ENCODE measurements around the gene EEPD1. TPM values are rescaled to one million over a fixed set of nuclear protein-coding genes. Genes with fewer than 3 reads are reported as not detected.

Gene EEPD1
- polyA plus RNA-seq, 1 of the 3 experiments (the other 2 are of a cell fraction), result 5.0 TPM

GRCh38 chr7:36312915-36313334 lies 159.9 kb downstream of the EEPD1 start:
- ChIA-PET POLR2A (no interaction called here), CTCF (interaction anchor here (1.1 to 9.7 kb wide), 4 partner anchors 9 to 603 kb away, joined by 3 to 265 read pairs (median 90); no protein-coding TSS in a partner anchor)
- Histone ChIP-seq H3K4me1 (ENCODE audit: control insufficient read depth in 1 of 2, insufficient read depth in 2 of 2, low read depth in 1 of 2, low read length in 1 of 2) (peaks cover 0 to 10% of the 10 kb centered on the region in 2 experiments; a peak in 1 of 4 replicates), H3F3A (replicated peaks; ENCODE audit: insufficient read depth) (no peaks in the 10 kb centered on the region), H3K79me2 (ENCODE audit: insufficient read depth) (no peaks in the 10 kb centered on the region), H3K36me3 (replicated peaks in 1 of 2; ENCODE audit: control insufficient read depth in 1 of 2, insufficient read depth in 2 of 2, low read length in 1 of 2) (no peaks in the 10 kb centered on the region), H3K27me3 (ENCODE audit: insufficient read depth) (no peaks in the 10 kb centered on the region), H3K9ac (no peak overlapping the region), H4K20me1 (ENCODE audit: insufficient read depth) (no peaks in the 10 kb centered on the region), H3K9me3 (no peaks in the 10 kb centered on the region), H3K27ac (ENCODE audit: low read depth in 2 of 2, low read length in 1 of 2) (no peak overlapping the region), H3K4me3 (ENCODE audit: low read depth in 2 of 2, low read length in 1 of 2) (no peak overlapping the region), H3K4me2 (no peak overlapping the region), H2AFZ (ENCODE audit: low read depth) (no peak overlapping the region), H3K9me2 (no peaks in the 10 kb centered on the region)
- no peak for TF ChIP-seq NFIC (IDR thresholded peaks at IDR 0.05; ENCODE audit: borderline replicate concordance)
- no peak for TF ChIP-seq ELF1 (IDR thresholded peaks at IDR 0.05)
- TF ChIP-seq, protein P1, sequence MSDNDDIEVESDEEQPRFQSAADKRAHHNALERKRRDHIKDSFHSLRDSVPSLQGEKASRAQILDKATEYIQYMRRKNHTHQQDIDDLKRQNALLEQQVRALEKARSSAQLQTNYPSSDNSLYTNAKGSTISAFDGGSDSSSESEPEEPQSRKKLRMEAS (IDR thresholded peaks at IDR 0.05; ENCODE audit: low read depth), result no peak
- no peak for TF ChIP-seq RAD21 (IDR thresholded peaks at IDR 0.05; ENCODE audit: low read length)
- no peak for TF ChIP-seq GATA2 (CRISPR knock-in tag; IDR thresholded peaks at IDR 0.05)
- TF ChIP-seq JUND (IDR thresholded peaks at IDR 0.05), result no peak
- TF ChIP-seq FOXJ3 (CRISPR knock-in tag; IDR thresholded peaks at IDR 0.05), result no peak
- TF ChIP-seq, protein P2, sequence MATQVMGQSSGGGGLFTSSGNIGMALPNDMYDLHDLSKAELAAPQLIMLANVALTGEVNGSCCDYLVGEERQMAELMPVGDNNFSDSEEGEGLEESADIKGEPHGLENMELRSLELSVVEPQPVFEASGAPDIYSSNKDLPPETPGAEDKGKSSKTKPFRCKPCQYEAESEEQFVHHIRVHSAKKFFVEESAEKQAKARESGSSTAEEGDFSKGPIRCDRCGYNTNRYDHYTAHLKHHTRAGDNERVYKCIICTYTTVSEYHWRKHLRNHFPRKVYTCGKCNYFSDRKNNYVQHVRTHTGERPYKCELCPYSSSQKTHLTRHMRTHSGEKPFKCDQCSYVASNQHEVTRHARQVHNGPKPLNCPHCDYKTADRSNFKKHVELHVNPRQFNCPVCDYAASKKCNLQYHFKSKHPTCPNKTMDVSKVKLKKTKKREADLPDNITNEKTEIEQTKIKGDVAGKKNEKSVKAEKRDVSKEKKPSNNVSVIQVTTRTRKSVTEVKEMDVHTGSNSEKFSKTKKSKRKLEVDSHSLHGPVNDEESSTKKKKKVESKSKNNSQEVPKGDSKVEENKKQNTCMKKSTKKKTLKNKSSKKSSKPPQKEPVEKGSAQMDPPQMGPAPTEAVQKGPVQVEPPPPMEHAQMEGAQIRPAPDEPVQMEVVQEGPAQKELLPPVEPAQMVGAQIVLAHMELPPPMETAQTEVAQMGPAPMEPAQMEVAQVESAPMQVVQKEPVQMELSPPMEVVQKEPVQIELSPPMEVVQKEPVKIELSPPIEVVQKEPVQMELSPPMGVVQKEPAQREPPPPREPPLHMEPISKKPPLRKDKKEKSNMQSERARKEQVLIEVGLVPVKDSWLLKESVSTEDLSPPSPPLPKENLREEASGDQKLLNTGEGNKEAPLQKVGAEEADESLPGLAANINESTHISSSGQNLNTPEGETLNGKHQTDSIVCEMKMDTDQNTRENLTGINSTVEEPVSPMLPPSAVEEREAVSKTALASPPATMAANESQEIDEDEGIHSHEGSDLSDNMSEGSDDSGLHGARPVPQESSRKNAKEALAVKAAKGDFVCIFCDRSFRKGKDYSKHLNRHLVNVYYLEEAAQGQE (IDR thresholded peaks at IDR 0.05; ENCODE audit: low read depth, low read length), result no peak
- TF ChIP-seq TEAD4 (IDR thresholded peaks at IDR 0.05; ENCODE audit: borderline replicate concordance, insufficient read depth), result no peak
- TF ChIP-seq GABPA (IDR thresholded peaks at IDR 0.05; ENCODE audit: low read depth), result no peak
- TF ChIP-seq EP300 (IDR thresholded peaks at IDR 0.05; ENCODE audit: borderline replicate concordance in 1 of 2, low read depth in 1 of 2, low read length in 1 of 2), result no peak
- TF ChIP-seq, protein P3, sequence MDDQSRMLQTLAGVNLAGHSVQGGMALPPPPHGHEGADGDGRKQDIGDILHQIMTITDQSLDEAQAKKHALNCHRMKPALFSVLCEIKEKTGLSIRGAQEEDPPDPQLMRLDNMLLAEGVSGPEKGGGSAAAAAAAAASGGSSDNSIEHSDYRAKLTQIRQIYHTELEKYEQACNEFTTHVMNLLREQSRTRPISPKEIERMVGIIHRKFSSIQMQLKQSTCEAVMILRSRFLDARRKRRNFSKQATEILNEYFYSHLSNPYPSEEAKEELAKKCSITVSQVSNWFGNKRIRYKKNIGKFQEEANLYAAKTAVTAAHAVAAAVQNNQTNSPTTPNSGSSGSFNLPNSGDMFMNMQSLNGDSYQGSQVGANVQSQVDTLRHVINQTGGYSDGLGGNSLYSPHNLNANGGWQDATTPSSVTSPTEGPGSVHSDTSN (IDR thresholded peaks at IDR 0.05), result no peak
- TF ChIP-seq, protein P4, sequence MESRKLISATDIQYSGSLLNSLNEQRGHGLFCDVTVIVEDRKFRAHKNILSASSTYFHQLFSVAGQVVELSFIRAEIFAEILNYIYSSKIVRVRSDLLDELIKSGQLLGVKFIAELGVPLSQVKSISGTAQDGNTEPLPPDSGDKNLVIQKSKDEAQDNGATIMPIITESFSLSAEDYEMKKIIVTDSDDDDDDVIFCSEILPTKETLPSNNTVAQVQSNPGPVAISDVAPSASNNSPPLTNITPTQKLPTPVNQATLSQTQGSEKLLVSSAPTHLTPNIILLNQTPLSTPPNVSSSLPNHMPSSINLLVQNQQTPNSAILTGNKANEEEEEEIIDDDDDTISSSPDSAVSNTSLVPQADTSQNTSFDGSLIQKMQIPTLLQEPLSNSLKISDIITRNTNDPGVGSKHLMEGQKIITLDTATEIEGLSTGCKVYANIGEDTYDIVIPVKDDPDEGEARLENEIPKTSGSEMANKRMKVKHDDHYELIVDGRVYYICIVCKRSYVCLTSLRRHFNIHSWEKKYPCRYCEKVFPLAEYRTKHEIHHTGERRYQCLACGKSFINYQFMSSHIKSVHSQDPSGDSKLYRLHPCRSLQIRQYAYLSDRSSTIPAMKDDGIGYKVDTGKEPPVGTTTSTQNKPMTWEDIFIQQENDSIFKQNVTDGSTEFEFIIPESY (IDR thresholded peaks at IDR 0.05; ENCODE audit: borderline replicate concordance, low read depth), result no peak
- no peak for TF ChIP-seq RFX5 (IDR thresholded peaks at IDR 0.05; ENCODE audit: low read length)
- 92% methylated on average over 12 of the region's 18 CpGs for WGBS (ENCODE audit: low lambda C conversion rate)
- DNase-seq, result no peak

All from SK-N-SH (cell line).